K562 (cell line): ENCODE data around the gene NUP214. TPM values are rescaled to one million over a fixed set of nuclear protein-coding genes. Genes with fewer than 3 reads are reported as not detected.
A peak's percentile ranks its signal among the peaks of the same experiment; 100 is the strongest.

Experiments
- ATAC-seq: fragments of 200-7000 bp; cut with Tn5 transposase; 3 replicates; pipeline ENCODE4 v1.9.1; 2020; ENCODE audit warnings: moderate library complexity
- BruUV-seq: library from RNA; stranded (reverse); fragments of 400-500 nt; replicated peaks from 2 replicates; lab custom pipeline; 2021; lab: Mats Ljungman, UMichigan
- CTCF ChIA-PET: fragments of 300-600 bp; formaldehyde crosslinking; extraction: SDS; loops from one replicate; lab custom pipeline; 2021; ENCODE audit warnings: low intra/inter-chr PET ratio; lab: Yijun Ruan, JAX
- POLR2A ChIA-PET: fragments of 300-600, 350-650 bp; sonication (Branson Sonifier 250); formaldehyde crosslinking; extraction: SDS; loops from one replicate; lab custom pipeline; 2021; ENCODE audit warnings: antibody characterized with exemption, inconsistent platforms; lab: Yijun Ruan, JAX
- DNase-seq, 4 experiments: peaks; one replicate each; pipeline versions ENCODE4 v3.0.0 to v3.0.0-alpha.2; 2011 to 2018; ENCODE audit warnings: low spot score in 3 of 4, mixed read lengths in 3 of 4; ENCODE audit errors: extremely low read depth in 1 of 4
- FAIRE-seq: peaks from 2 replicates; lab custom pipeline; 2011; peaks lifted over from hg19 to GRCh38; lab: Jason Lieb, UNC
- H2AFZ ChIP-seq: 2 replicates; pipeline ENCODE4 v1.6.0; 2011; ENCODE audit warnings: low read depth, low read length, control low read depth, inconsistent platforms
- H3K27ac ChIP-seq: fragments of 200-600 bp; 3 replicates; pipeline ENCODE4 v1.8.0; 2011; ENCODE audit warnings: low read depth, mild to moderate bottlenecking, control low read depth, inconsistent platforms, low read length, moderate library complexity, mixed read lengths; ENCODE audit errors: extremely low read depth
- H3K27me3 ChIP-seq, 2 experiments: fragments of 300-600 bp in 1 of 2; 2 replicates in 1 of 2; 3 replicates in 1 of 2; pipeline versions ENCODE4 v1.6.0 to v1.8.0; 2011; ENCODE audit warnings: inconsistent platforms in 2 of 2, low read length in 2 of 2, mild to moderate bottlenecking in 1 of 2, mixed read lengths in 1 of 2, moderate library complexity in 1 of 2; ENCODE audit not compliant: control insufficient read depth in 2 of 2, insufficient read depth in 2 of 2
- H3K36me3 ChIP-seq: fragments of 300-600 bp; 3 replicates; pipeline ENCODE4 v1.8.0; 2011; ENCODE audit warnings: mild to moderate bottlenecking, low read length, inconsistent platforms; ENCODE audit not compliant: control insufficient read depth, insufficient read depth
- H3K4me1 ChIP-seq, 2 experiments: fragments of 200-600 bp in 1 of 2; replicated peaks in 1 of 2; 2 replicates in 1 of 2; 3 replicates in 1 of 2; pipeline versions ENCODE4 v1.5.1 to v1.8.0; 2011; ENCODE audit warnings: inconsistent platforms in 2 of 2, low read length in 2 of 2, mild to moderate bottlenecking in 1 of 2, mixed read lengths in 1 of 2, moderate library complexity in 1 of 2; ENCODE audit not compliant: control insufficient read depth in 2 of 2, insufficient read depth in 2 of 2
- H3K4me2 ChIP-seq: 2 replicates; pipeline ENCODE4 v1.6.1; 2011; ENCODE audit warnings: low read length, control low read depth, inconsistent platforms, mixed read lengths; ENCODE audit not compliant: insufficient read depth
- H3K4me3 ChIP-seq: fragments of 200-600 bp; sonication (generic), shearing (Covaris generic); 2 replicates; pipeline ENCODE4 v1.5.1; 2016; ENCODE audit warnings: control low read depth, inconsistent platforms
- H3K79me2 ChIP-seq: fragments of 200-600 bp; 3 replicates; pipeline ENCODE4 v1.8.0; 2011; ENCODE audit warnings: low read length, inconsistent platforms; ENCODE audit not compliant: control insufficient read depth, insufficient read depth
- H3K9ac ChIP-seq, 2 experiments: 2 replicates each; pipeline versions ENCODE4 v1.6.0 to v1.6.1; 2011; ENCODE audit warnings: low read depth in 2 of 2, low read length in 2 of 2, control low read depth in 1 of 2, inconsistent platforms in 1 of 2, mild to moderate bottlenecking in 1 of 2, mixed read lengths in 1 of 2; ENCODE audit not compliant: insufficient read depth in 1 of 2
- H3K9me1 ChIP-seq: one replicate; pipeline ENCODE4 v1.6.0; 2011; ENCODE audit warnings: inconsistent platforms, mild to moderate bottlenecking, low read length, moderate library complexity; ENCODE audit not compliant: control insufficient read depth, insufficient read depth
- H3K9me3 ChIP-seq: replicated peaks from 2 replicates; pipeline ENCODE4 v1.5.1; 2011; ENCODE audit warnings: low read depth, low read length, inconsistent platforms; ENCODE audit not compliant: control insufficient read depth, insufficient read depth
- H4K20me1 ChIP-seq: replicated peaks from 2 replicates; pipeline ENCODE4 v1.6.1; 2011; ENCODE audit warnings: low read length, inconsistent platforms, mixed read lengths; ENCODE audit not compliant: control insufficient read depth, insufficient read depth
- CHD4 ChIP-seq: fragments of 200-600 bp; sonication (generic); IDR thresholded peaks from 3 replicates; pipeline ENCODE4 v1.6.1; 2012; ENCODE audit warnings: low read depth, mild to moderate bottlenecking, mixed read lengths, low read length, inconsistent platforms; ENCODE audit not compliant: insufficient read depth, insufficient replicate concordance, poor library complexity, severe bottlenecking
- EP300 ChIP-seq: IDR thresholded peaks from 2 replicates; pipeline ENCODE4 v1.6.1; 2012; ENCODE audit warnings: low read length, improper control_type of control experiment
- MLX ChIP-seq, 2 experiments: fragments of 450-650 bp in 1 of 2; sonication (generic) in 1 of 2; formaldehyde crosslinking; conservative IDR thresholded peaks; 2 replicates each; pipeline versions ENCODE4 v1.4.0 to v1.8.1; 2020 to 2022; ENCODE audit warnings: mild to moderate bottlenecking in 1 of 2, missing genetic modification reagents in 1 of 2
- SIX5 ChIP-seq, 2 experiments: IDR thresholded peaks; 2 replicates each; pipeline ENCODE4 v1.6.1; 2011; ENCODE audit warnings: low read length in 2 of 2, borderline replicate concordance in 1 of 2, low read depth in 1 of 2, mild to moderate bottlenecking in 1 of 2, moderate library complexity in 1 of 2; ENCODE audit not compliant: insufficient read depth in 1 of 2
- WGBS: fragments of 100-300 bp; shearing (Covaris generic); methylation state at CpG from one replicate; pipeline ENCODE4 v1.1.6; 2016; ENCODE audit warnings: low coverage, mixed read lengths; ENCODE audit not compliant: insufficient coverage; ENCODE audit errors: missing lambda C conversion rate; 5-methylcytosine and 5-hydroxymethylcytosine counted together
- in situ Hi-C: fragments of 300-500 bp; cut with MboI; formaldehyde crosslinking; loops from 4 replicates; pipeline ENCODE4 v1.15.0; 2018; ENCODE audit warnings: inconsistent platforms, mixed read lengths
- intact Hi-C: fragments of 100-400 bp; cut with micrococcal nuclease; formaldehyde crosslinking; loops from 2 replicates; pipeline ENCODE4 v1.14.2; 2022
- polyA plus RNA-seq, 8 experiments: library from polyadenylated mRNA; depleted of rRNA in 4 of 8; stranded (reverse) in 5 of 8; unstranded in 3 of 8; fragments of >200 nt; fragmentation: Nextera tagmentation in 2 of 8; fragmentation: Illumina TruSeq in 1 of 8; extraction: Ambion mirVana in 2 of 8; extraction: Trizol in 1 of 8; gene quantifications; 2 replicates each; pipeline versions ENCODE4 v1.2.1 to v1.2.3, GENCODE V29; 2011 to 2014; ENCODE audit warnings: inconsistent platforms in 1 of 8, missing spikeins in 1 of 8
- total RNA-seq, 7 experiments: library from RNA; depleted of rRNA in 6 of 7; stranded (reverse); fragments of >200 nt in 6 of 7; fragmentation: Illumina TruSeq in 2 of 7; extraction: Trizol in 2 of 7; gene quantifications; 2 replicates each; pipeline versions ENCODE4 v1.2.1 to v1.2.3, GENCODE V29; 2011 to 2021; ENCODE audit warnings: low replicate concordance in 1 of 7
- TF ChIP-seq, protein P1 (sequence below): sonication (generic); formaldehyde crosslinking; IDR thresholded peaks from 2 replicates; pipeline ENCODE4 v1.8.1; 2023; ENCODE audit warnings: mild to moderate bottlenecking, missing genetic modification reagents
- TF ChIP-seq, protein P2 (sequence below): IDR thresholded peaks from 3 replicates; pipeline ENCODE4 v1.6.1; 2011; ENCODE audit warnings: borderline replicate concordance, mild to moderate bottlenecking; ENCODE audit not compliant: insufficient read length, insufficient read depth

Gene NUP214
- total and polyA plus RNA-seq, 9 of the 15 experiments (the other 6 are each of a cell fraction or from before 2014, with no cell fraction given) = 56.9 to 332 (median 97.1) TPM

DNA sequence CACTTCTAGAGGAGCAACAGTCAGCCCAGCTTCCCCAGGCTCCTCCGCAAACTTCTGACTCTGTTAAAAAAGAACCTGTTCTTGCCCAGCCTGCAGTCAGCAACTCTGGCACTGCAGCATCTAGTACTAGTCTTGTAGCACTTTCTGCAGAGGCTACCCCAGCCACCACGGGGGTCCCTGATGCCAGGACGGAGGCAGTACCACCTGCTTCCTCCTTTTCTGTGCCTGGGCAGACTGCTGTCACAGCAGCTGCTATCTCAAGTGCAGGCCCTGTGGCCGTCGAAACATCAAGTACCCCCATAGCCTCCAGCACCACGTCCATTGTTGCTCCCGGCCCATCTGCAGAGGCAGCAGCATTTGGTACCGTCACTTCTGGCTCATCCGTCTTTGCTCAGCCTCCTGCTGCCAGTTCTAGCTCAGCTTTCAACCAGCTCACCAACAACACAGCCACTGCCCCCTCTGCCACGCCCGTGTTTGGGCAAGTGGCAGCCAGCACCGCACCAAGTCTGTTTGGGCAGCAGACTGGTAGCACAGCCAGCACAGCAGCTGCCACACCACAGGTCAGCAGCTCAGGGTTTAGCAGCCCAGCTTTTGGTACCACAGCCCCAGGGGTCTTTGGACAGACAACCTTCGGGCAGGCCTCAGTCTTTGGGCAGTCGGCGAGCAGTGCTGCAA lies 72.8 kb downstream of the NUP214 start (continued):
- TF ChIP-seq EP300 = no peak
- TF ChIP-seq, protein P1, sequence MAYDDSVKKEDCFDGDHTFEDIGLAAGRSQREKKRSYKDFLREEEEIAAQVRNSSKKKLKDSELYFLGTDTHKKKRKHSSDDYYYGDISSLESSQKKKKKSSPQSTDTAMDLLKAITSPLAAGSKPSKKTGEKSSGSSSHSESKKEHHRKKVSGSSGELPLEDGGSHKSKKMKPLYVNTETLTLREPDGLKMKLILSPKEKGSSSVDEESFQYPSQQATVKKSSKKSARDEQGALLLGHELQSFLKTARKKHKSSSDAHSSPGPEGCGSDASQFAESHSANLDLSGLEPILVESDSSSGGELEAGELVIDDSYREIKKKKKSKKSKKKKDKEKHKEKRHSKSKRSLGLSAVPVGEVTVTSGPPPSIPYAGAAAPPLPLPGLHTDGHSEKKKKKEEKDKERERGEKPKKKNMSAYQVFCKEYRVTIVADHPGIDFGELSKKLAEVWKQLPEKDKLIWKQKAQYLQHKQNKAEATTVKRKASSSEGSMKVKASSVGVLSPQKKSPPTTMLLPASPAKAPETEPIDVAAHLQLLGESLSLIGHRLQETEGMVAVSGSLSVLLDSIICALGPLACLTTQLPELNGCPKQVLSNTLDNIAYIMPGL (CRISPR knock-in tag) = 0 out of 2 replicates have a peak, but pooled peaks have one; percentile 72
- TF ChIP-seq CHD4 = no peak
- no peak for TF ChIP-seq SIX5 (IDR thresholded peaks at IDR 0.05; ENCODE audit: borderline replicate concordance in 1 of 2, insufficient read depth in 1 of 2, low read depth in 1 of 2, low read length in 2 of 2)

GRCh38 chr9:131201856-131202255 lies 76.5 kb downstream of the NUP214 start:
- CTCF ChIA-PET = interaction anchor here (0.6 kb wide), 1 partner anchor 18 kb away, joined by 5 read pairs; no protein-coding TSS in a partner anchor
- no peak for FAIRE-seq
- ATAC-seq = no peak
- Histone ChIP-seq H3K4me3 (no peak overlapping the region), H4K20me1 (no peaks in the 10 kb centered on the region; the same call in 1 of the 2 replicates)
- BruUV-seq = no TSS peak
- peak in 1 of 2 experiments; percentile 57; a peak in 1 of 4 replicates for TF ChIP-seq MLX (CRISPR knock-in tag; conservative IDR thresholded peaks at IDR 0.05)
- TF ChIP-seq, protein P2, sequence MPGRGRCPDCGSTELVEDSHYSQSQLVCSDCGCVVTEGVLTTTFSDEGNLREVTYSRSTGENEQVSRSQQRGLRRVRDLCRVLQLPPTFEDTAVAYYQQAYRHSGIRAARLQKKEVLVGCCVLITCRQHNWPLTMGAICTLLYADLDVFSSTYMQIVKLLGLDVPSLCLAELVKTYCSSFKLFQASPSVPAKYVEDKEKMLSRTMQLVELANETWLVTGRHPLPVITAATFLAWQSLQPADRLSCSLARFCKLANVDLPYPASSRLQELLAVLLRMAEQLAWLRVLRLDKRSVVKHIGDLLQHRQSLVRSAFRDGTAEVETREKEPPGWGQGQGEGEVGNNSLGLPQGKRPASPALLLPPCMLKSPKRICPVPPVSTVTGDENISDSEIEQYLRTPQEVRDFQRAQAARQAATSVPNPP = no peak
- TF ChIP-seq, all 486 proteins: peak for 1
- Histone ChIP-seq H3K27me3 (no peaks in the 10 kb centered on the region), H2AFZ (no peak overlapping the region), H3K4me2 (no peak overlapping the region), H3K27ac (no peak overlapping the region), H3K9me3 (no peaks in the 10 kb centered on the region), H3K79me2 (no peaks in the 10 kb centered on the region), H3K36me3 (peaks cover 94% of the 10 kb centered on the region), H3K9me1 (no peaks in the 10 kb centered on the region), H3K4me1 (peaks cover 0 to 4% of the 10 kb centered on the region in 2 experiments; a peak in 1 of 5 replicates), H3K9ac (no peak overlapping the region)
- intact Hi-C loops = no loop called here
- no peak for DNase-seq
- in situ Hi-C loops = no loop called here
- POLR2A ChIA-PET = interaction anchor here (0.7 to 17.8 kb wide), 5 partner anchors 8 to 174 kb away, joined by 3 to 264 read pairs (median 3); no protein-coding TSS in a partner anchor
- 88% methylated on average over 3 of the region's 3 CpGs for WGBS
